GM20431 (cell line): Measurements from ENCODE around the gene OGFR.

Experiments used
- in situ Hi-C: fragments of 300-500 bp; cut with MseI, MboI; formaldehyde crosslinking; loops from one replicate; pipeline ENCODE4 v1.15.0; 2020; ENCODE audit warnings: low sequenced_read_pairs; ENCODE audit not compliant: unreplicated experiment

OGFR gene

DNA sequence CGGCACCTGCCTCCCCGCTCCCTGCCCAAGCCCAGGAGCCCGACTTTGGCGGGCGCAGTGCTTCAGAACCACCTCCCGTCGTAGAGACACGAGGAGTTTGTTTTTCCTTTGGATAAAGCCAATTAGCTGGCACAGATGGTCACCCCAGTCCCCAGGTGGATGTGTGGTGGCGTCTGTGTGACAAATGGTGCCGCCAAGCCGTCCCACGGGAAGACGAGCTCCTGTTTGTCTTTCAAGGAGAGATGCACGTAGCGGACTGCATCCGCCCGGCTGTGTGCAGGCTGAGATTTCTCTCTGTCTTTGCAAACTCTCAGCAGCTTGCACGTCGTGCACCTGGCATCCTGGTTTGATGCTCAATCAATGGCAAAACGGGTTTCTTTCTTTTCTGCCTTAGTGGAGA is 24.4 kb upstream of the OGFR start:
- in situ Hi-C loops: no loop called here

DNA sequence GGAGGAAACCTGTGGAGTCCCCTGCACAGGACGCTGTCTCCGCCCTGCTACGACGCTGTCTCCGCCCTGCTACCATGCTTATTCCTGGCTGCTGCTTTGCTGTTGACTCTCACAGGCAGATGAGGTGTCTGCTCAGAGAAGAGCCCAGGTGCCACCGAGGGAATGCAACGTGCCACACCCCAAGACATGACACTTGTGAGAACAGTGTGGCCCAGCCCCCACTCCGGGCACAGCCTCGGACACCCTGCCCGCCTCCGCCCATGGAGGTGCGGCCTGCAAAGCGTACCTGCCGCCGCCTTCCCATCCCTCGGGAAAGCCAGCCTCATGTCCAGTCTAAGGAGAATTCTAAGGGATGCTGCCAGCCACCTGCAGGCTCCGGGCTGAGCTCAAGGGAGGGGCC is 23.9 kb upstream of the OGFR start:
- in situ Hi-C loops: no loop called here

DNA sequence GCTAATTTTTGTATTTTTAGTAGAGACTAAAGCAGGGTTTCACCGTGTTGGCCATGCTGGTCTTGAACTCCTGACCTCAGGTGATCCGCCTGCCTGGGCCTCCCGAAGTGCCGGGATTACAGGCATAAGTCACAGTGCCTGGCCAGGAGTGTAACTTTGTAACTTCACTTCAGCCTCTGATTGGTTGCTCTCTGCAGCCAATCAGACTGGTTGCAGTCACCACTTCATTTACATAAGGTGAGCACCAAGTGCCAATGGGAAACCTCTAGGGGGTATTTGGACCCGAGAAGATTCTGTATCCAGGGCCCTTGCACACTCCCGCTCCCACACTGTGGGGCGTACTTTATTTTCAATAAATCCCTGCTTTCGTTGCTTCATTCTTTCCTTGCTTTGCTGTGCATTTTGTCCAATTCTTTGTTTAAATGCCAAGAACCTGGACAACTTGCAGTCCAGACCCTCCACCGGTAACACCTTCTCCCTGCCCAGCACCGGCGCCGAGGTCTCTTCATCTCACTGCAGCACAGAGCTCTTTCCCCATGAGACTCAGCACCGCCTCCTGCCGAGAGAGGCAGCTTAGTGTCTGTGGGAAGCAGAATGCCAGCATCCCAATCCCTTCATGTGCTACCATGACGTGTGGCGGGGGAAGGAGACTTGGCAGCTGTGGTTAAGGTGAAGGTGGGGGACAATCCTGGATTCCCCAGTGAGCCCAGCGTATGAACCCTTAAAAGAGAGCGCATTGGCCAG is 22.3 kb upstream of the OGFR start:
- in situ Hi-C loops: no loop called here

DNA sequence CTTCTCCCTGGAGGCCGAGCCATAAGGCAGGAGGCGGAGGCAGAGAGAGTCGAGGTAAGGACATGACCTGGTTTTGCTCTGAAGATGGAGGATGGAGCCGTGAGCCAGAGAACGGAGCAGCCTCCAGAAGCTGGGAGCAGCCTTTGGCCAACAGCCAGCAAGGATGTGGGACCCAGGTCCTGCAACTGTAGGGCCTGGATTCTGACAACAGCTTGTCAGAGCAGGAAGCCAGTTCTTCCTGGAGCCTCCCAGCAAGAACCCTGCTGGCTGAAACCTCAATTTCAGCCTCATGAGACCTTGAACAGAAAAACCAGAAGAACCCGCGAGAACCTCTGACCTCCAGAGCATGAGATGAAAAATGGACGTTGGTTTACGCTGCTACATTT is 21.7 kb upstream of the OGFR start:
- in situ Hi-C loops: no loop called here

DNA sequence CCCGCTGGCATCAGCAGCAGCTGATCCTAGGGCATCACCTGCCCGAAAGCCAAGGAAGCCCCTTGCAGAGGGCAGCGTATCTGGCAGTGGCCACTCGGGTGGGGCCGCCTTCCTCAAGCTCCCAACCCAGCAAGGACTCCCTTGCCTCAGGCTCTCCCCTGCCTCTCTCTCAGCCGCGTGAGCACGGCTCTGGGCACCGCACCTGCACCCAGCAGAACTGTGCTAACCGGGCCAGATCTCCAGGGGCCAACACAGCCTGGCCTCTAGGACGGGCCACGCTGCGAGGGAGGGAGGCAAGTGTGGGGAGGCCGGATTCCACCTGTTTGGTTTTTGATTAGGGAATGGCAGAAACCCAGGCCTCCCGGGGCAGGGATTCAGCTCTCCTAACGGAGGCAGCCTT is 20.1 kb upstream of the OGFR start:
- in situ Hi-C loops: no loop called here

DNA sequence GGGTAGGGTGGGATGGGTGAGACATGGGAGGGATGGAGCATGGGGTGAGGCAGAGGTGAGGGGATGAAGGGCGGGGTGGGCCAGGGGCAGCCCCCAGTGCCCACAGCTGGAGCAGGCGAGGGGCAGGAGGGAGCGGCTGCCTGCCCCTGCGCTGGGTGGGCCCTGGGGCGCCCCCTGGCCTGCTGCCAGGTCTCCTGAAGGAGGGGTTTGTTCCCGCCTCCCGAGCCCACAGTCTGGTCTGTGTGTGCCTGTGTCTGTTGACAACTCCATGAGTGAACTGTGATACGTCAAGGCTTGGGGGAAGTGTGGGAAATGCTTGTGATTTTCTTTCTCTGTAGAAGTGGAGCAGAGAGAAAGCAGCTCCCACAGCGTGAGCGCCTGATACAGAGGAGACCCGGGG is 19.2 kb upstream of the OGFR start:
- in situ Hi-C loops: no loop called here

DNA sequence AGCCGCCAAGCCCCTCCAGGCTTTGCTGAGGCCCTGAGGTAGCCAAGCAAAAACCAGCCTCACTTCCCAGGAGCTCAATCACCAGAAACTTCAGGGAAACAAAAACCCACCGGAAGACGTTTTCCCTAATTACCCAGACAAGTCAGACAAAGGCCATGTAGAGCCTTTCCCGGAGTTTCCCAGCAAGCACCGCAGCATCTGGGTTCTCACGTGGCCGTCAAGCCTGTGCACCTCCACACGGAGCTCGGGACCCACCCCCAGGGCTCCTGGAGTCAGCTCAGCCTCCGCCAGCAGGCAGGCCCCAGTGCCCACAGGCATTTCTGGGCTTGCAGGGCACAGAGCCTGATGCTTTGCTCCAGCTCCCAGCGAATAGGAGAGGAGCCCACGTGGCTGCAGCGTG is 18.5 kb upstream of the OGFR start:
- in situ Hi-C loops: no loop called here

DNA sequence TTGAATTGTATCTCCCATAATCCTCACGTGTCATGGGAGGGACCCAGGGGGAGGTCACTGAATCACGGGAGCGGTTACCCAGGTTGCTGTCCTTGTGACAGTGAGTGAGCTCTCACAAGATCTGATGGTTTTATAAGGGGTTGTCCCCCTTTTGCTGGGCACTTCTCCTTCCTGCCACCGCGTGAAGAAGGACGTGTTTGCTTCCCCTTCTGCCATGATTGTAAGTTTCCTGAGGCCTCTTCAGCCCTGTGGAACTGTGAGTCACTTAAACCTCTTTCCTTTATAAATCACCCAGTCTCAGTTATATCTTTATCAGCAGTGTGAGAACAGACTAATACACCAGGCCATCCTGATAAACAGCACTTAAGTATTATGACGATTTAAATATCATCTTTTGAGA is 17.3 kb upstream of the OGFR start:
- in situ Hi-C loops: no loop called here

DNA sequence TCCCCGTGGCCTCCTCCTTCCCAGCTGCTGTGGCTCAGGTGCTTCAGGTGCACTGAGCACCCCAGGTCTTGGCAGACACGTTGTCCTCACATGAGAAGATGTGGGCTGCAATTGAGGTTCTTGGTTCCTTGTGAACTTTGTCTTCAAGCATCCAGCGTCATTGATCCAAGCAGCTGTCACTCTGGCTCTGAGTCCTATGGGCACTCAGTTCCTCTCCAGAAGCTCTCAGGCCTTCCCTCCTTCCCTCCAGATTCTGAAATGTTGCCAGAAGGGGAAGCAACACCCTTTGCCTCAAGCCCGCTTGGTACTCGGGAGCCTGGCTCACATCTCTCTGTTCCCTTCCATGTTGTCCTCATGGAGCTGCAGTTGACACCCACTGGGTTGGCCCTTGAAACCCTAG is 16.8 kb upstream of the OGFR start:
- in situ Hi-C loops: no loop called here

DNA sequence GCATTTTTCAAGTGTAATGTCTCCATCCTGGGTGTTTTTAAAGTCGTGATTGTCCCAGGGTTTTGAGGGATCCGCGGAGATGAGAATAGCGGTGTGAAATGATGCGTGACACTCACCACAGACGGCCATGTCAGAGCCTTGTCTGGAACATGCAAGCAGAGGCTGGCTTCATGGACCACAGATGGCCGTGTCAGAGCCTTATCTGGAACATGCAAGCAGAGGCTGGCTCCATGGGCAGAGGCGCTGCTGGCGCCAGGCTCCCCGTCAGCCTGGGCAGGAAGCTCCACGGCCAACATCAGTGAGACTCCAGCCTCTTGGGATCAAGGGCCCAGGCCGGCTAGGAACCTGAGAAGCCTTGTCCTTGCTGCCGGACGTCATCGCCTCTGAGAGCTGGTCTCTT is 16.0 kb upstream of the OGFR start:
- in situ Hi-C loops: no loop called here

DNA sequence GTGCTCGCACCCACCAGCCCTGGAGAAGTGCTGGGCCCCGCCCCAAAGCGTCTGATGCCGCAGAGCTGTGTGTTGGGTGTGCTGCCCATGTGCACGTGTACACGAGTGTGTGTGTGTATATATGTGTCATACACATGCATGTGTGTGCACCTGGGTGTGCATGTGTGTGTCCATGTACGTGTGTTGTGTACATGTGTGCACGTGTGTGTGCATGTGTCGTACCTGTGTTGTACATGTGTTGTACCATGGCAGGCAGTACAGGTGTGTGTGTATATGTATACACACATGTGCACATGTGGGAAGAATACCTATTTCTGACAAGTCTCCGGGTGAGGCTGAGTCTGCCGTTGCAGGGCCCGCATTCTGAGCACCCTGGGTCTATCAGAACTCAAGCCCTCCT is 14.6 kb upstream of the OGFR start:
- in situ Hi-C loops: no loop called here

DNA sequence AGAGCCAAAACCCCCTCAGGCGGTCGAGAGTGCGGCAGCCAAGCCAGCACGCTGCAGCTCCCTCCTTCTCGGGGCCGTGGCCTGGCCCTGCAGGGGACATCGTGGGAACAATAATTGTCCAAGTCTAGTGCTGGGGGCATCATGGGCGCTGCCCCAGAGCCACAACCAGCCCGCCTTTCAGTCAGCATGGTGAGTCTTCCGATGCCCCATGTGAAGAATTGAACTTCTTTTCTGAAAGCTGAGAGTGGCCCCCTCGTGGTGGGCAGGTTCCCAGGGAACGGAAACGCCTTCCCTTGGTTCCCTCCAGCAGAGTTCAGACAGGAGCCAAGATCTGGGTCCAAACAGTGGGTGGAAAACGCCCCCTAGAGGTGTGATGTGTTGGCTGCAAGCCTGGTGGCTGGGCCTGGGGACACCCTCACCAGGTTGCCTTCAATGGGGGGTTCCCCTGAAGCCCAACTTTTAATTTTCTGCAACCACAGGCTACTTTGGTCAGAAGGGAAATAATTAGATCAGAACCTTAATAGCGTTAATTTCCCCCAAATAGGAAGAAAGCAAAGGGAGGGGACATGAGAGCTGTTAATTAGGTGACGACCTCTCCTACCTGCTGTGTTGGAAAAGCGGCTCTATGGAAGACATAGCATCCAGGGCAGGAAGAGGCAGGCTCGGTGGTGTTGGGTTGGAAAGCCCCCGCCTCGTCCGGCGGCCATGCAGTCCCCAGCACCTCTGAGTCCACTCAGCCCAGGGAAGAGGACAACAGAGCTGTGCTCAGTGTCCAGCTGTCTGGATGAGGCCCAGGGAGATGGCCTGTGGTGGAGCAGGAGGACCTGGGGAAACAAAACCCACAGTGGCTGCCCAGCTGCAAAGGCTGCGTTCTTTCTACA is 13.1 kb upstream of the OGFR start:
- in situ Hi-C loops: no loop called here

DNA sequence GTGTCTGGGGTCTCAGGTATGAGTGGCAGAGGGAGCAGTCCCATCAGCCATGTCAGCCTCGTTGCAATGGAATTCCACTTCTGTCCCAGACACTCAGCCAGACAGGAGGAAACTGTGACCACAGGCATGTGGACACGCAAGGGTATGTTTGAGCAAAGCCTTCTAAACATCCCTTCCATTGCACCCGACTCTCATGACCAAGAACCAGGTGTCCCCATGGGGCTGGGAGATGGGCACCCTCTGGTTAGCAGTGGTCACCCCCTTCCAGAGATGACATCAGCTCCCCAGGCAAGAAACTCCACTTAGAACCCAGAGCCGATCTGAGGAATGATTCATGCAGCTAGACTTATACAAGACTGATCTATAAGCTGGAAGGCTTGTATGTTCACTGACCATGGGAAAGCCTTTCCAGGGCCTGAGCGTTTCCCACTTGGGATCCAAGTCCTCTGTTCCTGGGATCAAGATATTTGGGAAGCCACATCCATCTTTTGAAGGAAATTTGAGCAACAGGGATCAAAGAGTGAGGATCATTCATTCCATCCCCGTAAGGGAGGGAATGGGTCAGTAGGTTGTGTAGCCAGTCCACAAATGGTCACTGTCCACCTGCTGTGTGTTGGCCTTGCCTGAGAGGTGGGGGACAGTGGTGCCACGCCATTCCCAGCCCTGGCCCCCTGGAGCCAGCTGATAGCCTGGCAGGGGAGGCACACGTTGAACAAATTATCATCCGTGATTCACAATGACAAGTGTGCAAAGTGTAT is 12.3 kb upstream of the OGFR start:
- in situ Hi-C loops: no loop called here

DNA sequence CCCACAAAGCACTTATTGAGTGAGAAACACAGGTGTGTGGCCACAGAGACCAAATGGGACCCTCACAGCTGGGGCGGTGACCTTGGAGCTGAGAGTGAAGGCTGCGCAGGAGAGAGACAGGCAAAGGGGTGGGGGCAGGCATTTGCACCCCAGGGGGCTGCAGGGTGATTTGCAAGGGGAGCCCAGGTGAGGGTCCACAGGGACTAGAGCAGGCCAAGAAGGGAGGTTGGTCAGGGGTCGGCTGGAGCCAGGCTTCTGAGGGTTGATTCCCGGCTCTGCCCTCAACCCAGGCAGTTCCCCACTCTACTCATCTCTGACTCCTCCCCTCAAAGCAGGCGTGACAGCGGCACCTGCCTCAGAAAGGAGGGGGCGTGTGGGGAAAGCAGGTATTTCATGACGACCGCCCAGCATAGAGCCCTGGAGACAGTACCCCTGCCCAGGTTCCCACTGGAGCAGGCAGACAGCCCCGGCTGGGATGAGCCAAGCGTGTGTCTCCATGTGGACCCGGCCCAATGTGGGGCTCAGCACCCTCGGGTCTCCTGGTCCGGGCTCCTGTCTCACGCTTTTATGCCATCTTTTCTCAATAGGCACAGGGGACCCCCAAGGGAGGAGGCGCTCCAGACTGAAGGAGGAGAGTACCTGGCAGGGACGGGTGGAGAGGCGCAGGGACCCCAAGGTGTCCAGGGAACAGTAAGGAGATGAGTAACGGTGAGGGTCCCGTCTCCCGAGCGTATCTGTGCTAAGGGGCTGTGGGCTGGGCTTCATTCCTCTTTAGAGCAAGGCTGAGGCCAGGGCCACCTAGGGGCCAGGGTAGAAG is 11.5 kb upstream of the OGFR start:
- in situ Hi-C loops: no loop called here

DNA sequence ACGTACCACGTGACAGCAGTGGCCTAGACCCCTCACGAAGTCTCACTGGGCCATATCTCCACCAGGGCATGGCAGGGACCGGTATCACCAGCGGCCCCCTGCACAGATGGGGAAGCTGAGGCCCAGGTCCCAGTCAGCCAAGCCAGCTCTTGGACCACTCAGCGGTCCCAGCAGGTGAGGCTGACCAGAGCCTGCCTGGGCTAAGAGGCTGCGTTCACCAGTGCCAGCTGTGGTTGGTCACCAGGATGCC is 11.0 kb upstream of the OGFR start:
- in situ Hi-C loops: no loop called here

DNA sequence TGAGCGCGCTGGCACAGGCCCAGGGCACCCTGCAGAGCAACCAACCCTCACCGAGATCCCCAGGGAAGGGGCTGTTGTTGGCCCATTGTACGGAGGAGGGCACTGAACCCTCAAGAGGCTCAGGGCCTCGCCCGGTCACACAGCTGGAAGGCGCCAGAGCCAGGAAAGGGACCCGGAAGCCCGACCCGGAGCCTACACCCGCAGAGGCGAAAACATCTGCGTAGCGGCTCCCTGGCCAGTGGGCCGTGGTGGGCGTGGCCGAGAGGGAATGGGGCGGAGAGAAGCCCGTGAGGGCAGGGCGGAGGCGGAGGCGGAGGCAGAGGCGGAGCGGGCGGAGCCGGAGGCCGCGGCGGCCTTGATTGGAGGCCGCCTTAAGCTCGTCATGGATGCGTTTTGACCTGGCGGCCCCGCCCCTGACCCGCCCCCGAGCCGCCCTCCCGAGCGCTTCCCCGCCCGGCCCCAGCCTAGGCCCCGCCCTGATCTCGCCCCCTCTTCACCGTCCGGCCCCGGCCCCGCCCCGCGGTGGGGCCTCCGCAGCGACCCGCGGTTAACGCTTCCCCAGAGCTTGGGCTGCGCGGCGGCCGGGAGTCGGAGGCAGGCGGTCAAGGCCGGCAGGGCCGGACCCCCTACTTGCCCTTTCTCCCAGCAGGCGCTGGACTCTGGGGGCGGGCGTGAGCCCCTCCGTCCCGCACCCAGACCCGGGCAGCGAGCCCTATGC is 10.5 kb upstream of the OGFR start:
- in situ Hi-C loops: no loop called here

DNA sequence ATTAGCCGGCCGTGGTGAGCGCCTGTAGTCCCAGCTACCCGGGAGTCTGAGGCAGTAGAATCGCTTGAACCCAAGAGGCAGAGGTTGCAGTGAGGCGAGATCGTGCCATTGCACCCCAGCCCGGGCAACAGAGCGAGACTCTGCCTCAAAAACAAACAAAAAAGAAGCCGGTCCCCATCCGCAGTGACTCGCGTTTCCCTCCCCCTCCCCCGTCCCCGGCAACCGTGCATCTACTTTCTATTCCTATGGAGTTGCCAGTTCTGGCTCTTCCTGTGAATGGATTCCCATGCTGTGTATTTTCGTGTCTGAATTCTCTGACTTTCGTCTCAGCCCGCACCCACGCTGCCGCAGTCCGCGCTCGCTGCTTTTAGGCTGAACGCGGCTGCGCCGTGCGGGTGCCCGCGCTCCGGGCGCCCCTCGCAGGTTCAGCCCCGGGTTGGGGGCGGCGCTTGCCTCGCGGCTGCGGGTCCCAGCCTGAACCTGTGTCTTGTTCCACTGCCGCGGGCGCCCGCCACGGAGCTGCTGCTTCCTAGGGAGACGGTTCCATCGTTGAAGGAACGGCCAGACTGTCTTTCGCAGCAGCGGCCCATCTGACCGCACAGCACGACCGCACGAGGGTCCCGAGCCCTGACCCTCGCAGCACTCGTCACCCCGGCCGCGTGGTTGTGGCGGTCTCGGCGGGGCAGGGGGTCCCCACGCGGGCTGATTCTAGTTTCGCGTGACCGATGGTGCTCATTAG is 9.4 kb upstream of the OGFR start:
- in situ Hi-C loops: no loop called here

DNA sequence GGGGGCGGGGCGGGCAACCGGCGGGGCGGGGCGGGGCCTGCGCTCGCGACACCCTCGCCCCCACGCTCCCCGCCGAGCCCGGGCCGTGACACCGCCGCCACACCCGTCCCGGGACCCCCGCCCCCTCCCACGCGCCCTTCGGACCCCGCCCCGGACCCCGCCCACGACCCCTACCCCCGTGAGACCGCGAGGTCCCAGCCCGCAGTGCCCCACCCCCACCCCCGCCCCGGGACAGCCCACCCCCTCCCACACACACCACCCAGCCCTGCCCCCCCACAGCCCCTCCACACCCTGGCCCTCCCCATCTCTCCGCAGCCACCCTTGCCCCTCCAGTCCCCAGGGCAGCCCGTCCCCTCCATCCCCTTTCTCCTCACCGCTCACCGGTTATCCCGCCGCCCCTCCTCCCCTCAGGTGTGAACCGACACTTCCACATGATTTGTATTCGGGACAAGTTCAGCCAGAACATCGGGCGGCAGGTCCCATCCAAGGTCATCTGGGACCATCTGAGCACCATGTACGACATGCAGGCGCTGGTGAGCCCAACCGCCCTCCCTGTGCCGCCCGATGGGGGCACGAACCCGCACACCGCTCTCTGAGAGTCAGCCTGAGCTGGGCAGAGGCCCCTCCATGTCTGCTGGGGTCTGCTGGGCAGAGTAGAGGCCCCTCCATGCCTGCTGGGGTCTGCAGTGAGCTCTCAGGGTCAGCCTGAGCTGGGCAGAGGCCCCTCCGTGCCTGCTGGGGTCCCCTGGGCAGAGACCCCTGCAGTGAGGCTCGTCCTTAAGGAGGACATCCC is 7.7 kb upstream of the OGFR start:
- in situ Hi-C loops: no loop called here
